GM18505 (cell line): ENCODE results near the gene GH2.
"Not testable (repeated sequence)": the region's sequence is repeated elsewhere in the genome, so short reads cannot be mapped to it uniquely, and the experiment has no call there.

Experiments used
- ATAC-seq: cut with Tn5 transposase; IDR thresholded peaks from one replicate; pipeline ENCODE4 v1.9.1; 2021; ENCODE audit not compliant: unreplicated experiment
- POLR2A ChIP-seq: IDR thresholded peaks from 4 replicates; pipeline ENCODE4 v1.6.1; 2011; ENCODE audit warnings: borderline replicate concordance; ENCODE audit not compliant: insufficient read depth, insufficient read length; ENCODE audit errors: extremely low read depth

The GH2 gene

GRCh38 chr17:63892316-63893037 lies 10.7 kb upstream of the GH2 start:
- ATAC-seq, result not testable (repeated sequence)

GRCh38 chr17:63889026-63889848 lies 7.5 kb upstream of the GH2 start:
- not testable (repeated sequence) for ATAC-seq

DNA sequence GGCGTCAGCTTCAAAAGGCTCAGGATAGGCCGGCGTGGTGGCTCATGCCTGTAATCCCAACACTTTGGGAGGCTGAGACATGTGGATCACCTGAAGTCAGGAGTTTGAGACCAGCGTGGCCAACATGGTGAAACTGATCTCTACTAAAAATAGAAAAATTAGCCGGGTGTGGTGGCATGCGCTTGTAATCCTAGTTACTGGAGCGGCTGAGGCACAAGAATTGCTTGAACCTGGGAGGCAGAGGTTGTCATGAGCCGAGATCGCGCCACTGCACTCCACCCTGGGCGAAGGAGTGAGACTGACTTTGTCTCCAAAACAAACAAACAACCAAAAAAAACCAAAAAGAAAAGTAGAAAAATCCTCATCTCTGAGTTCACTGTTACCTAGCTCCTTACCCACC lies 3.4 kb upstream of the GH2 start:
- ATAC-seq, result not testable (repeated sequence)

GRCh38 chr17:63882626-63883126 lies 932 bp upstream of the GH2 start:
- ATAC-seq, result not testable (repeated sequence)

DNA sequence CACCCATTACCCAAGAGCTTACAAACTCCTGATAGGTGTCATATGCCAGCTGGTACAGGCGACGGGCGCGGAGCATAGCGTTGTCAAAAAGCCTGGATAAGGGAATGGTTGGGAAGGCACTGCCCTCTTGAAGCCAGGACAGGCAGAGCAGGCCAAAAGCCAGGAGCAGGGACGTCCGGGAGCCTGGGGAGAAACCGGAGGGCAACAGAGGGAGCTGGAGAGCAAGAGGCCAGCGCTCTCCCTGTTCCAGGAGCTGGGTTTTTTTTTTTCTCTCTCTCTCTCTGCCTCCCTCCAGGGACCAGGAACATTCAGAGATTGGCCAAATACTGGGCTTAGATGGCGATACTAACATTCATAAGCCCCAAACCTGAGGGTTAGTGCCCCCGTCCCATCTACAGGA lies 407 bp downstream of the GH2 start:
- not testable (repeated sequence) for ATAC-seq

DNA sequence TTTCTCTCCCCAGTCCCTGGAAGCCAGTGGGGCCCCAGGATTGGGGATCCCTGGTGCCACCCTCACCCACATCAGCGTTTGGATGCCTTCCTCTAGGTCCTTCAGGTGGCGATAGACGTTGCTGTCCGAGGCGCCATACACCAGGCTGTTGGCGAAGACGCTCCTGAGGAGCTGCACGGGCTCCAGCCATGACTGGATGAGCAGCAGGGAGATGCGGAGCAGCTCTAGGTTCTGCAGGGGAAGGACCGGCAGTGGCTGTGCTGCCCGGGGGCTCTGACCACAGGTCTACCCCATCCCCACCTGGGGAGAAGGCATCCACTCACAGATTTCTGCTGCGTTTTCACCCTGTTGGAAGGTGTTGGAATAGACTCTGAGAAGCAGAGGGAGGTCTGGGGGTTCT lies 1.0 kb downstream of the GH2 start:
- ATAC-seq, result no peak
- no peak for TF ChIP-seq POLR2A

DNA sequence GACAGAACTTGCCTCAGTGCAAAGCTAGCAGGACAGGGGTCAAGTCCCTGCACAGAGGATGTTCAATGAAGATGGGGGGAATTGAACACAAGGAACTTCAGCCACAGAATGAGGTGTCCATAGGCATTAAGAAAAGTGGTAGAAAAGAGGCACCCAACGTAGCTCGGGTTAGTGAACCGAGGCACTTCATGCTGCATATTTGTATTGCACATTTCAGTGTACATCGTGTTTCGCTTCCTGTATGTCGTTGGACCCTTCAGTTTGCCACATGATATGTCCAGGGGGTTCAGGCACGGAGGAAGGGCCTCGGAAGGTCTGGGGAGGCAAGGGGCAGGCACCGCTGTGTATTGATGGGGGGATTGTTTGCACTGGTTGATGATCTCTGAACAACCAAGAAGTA lies 3.3 kb downstream of the GH2 start:
- not testable (repeated sequence) for ATAC-seq

- ATAC-seq, result not testable (repeated sequence)
Measured at GRCh38 chr17:63874693-63875092, 7.1 kb downstream of the GH2 start.

- not testable (repeated sequence) for ATAC-seq
Measured at GRCh38 chr17:63874061-63874626, 7.6 kb downstream of the GH2 start.

DNA sequence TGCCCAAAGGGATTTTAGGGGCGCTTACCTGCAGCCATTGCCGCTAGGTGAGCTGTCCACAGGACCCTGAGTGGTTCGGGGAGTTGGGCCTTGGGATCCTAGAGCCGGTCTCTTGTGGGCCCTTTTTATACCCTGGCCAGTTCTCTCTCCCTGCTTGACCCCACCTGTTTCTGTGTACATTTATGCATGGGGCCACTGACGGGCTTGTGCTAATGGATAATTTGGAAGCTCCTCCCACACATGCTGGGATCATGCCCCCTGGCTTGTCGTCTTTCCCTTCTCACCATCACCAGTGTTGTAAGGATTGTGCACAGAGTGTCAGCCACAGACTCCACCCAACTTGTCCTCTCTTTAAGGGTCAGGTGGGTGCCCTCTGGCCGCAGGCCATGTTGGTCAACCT lies 8.2 kb downstream of the GH2 start, which contains the start of gene CSH2:
Gene CSH2, minus strand, starts transcription at position 101 of the 400 bp plus-strand sequence. Its CDS starts 63 bp downstream, at position 38.
- ATAC-seq, result not testable (repeated sequence)

- ATAC-seq, result not testable (repeated sequence)
Measured at GRCh38 chr17:63871646-63872365, 9.9 kb downstream of the GH2 start.

GRCh38 chr17:63870292-63870665 lies 11.5 kb downstream of the GH2 start:
- not testable (repeated sequence) for ATAC-seq

- ATAC-seq, result not testable (repeated sequence)
Measured at GRCh38 chr17:63869491-63870291, 12.1 kb downstream of the GH2 start.

DNA sequence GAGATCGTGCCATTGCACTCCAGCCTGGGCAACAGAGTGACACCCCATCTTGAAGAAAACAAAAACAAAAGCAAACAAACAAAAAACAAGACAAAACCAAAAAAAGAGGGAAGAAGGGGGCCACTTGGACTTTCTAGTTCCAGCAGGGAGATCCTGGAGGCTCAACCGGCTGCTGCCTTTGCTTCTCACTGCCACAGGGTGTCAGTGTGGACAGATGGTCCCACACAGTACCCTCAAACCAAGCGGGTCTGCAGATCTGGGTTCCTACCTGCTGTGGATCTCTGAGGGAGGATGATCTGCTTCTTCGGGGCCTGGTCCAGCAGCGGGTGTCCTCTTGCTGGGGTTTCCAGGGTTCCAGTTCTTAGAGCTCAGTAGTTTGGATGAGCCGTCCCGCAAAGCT lies 15.1 kb downstream of the GH2 start:
- not testable (repeated sequence) for ATAC-seq
